HL-60 (cell line): ENCODE measurements around the gene LCN6.

ENCODE experiments used
- CTCF ChIP-seq: IDR thresholded peaks from one replicate; pipeline ENCODE4 v1.5.1; 2011; ENCODE audit warnings: low read length, control low read depth, inconsistent platforms; ENCODE audit not compliant: insufficient read depth
- GABPA ChIP-seq: IDR thresholded peaks from 2 replicates; pipeline ENCODE4 v1.6.1; 2012; ENCODE audit warnings: low read depth
- POLR2AphosphoS5 ChIP-seq: IDR thresholded peaks from 2 replicates; pipeline ENCODE4 v1.6.1; 2012; ENCODE audit warnings: low read depth
- REST ChIP-seq: IDR thresholded peaks from 2 replicates; pipeline ENCODE4 v1.6.1; 2012; ENCODE audit warnings: low read depth; ENCODE audit not compliant: insufficient replicate concordance
- SPI1 ChIP-seq: IDR thresholded peaks from 2 replicates; pipeline ENCODE4 v1.6.1; 2012; ENCODE audit warnings: low read depth, mild to moderate bottlenecking, borderline replicate concordance

GRCh38 chr9:136774416-136775045 is 26.2 kb upstream of the LCN6 start:
- TF ChIP-seq CTCF = no peak
- no peak for TF ChIP-seq GABPA
- TF ChIP-seq POLR2AphosphoS5 = no peak
- TF ChIP-seq SPI1 = no peak
- TF ChIP-seq REST = no peak
